TTC549 (cell line): Measurements from ENCODE around the gene SOCS3.

Source experiments
- FAIRE-seq: peaks from 2 replicates; lab custom pipeline; 2012; peaks lifted over from hg19 to GRCh38; lab: Jason Lieb, UNC

Gene SOCS3

GRCh38 chr17:78390241-78391050, 30.6 kb upstream of the SOCS3 start:
- FAIRE-seq, result no peak

DNA sequence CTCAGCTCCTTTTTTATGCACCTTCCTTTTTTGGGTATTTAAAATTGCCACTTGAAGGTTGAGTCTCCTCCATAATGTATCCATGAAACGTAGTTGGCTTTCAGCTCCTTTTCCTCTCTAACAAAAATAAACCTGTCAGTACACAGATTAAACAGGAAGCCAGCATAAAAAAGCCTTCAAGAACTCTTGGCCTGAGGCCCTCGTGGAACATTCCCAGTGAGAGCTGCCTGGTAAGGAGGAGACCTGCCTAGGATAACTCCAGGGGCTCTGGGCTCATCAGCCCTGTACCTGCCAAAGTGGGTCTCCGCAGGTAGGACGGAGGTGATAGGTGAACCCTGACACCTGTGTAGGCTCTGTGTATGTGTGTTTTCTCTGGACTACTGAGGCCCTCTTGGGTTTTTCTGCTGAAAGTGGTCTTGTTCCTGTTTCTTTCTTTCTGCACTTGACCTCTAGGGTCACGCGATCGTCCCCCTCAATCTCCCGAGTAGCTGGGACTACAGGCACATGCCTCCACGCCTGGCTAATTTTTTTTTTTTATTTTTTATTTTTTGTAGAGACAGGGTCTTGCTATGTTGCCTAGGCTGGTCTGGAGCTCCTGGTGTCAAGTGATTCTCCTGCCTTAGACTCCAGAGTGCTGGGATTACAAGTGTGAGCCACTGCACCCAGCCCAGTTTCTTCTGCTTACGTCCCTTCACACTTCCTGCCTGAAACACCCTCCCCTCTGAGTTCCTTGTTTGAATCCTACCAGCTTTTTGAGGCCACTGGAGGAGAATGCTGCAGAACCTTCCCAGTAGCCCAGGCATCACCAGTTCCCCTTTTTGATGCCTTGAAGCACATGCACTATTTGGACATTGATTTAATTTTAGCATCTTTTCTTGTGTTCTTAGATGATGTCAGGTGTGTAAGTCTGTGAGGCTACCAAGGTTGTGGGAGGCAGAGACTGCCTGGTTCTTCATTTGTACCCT, 28.4 kb upstream of the SOCS3 start:
- no peak for FAIRE-seq

DNA sequence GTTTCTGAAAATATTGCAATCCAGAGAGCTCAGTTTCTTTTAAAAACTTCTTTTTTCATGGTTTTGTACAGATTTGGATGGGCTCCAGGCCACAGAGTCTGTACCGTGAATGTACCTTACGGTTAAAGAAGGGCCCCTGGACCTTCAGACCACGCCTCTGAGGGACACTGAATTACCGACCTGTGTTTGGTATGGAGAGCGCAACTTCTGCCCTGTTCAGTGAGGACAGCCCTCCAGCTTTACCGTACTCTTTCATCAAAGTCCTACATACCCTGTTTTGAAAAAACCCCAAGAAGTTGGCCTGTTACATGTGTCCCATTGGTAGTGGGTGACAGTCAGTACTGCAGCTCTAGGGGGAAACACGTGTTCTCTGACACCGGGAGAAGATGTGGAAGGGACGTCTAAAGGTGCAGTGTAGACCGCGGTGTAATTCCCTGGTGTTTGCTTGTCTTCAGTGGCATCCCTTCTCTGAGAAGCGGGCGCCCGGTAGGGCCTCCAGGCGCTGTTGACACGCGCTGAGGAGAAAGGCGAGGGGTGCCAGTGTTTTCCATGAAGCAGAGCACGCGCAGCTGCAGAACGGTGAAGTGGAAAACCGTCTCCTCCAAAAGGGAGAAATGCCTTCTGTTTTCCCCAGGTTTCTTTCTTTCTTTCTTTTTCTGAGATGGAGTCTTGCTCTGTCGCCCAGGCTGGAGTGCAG, 24.8 kb upstream of the SOCS3 start:
- no peak for FAIRE-seq

DNA sequence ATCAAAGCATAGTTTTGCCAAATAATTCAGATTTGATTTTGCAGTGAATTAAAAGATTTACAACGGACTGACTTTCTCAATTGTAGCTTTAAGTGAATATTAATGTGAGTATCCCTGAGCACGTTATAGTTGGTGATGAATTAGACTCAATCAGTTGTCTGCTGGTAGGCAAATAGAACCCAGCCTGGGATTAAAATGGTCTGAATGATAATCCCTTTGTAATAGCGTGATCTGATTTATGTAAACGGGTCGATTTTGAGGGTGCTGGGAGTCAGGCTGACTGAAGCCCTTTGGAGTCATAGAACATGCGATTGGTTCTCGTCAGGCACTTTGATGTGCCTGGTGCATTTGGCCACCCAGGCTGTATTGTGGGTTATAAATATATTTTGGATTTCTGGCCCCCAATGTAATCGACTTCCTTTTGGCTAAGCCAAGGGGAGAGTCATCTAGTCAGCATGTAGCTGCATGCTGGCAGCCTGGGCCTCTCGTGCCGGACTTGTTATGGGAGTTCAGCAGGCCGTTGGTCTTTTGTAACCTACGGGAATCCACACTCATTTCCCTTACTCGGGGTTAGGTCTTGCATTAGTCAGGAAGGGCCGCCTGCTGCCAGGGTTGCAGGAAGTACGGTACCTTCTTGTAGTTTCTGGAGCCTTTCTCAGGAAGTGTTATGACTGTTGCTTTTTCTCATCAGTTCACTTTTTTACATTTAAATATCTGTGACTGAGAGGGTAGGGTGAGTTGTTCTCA, 24.0 kb upstream of the SOCS3 start:
- FAIRE-seq, result no peak

GRCh38 chr17:78381601-78382232, 21.8 kb upstream of the SOCS3 start:
- FAIRE-seq, result no peak

DNA sequence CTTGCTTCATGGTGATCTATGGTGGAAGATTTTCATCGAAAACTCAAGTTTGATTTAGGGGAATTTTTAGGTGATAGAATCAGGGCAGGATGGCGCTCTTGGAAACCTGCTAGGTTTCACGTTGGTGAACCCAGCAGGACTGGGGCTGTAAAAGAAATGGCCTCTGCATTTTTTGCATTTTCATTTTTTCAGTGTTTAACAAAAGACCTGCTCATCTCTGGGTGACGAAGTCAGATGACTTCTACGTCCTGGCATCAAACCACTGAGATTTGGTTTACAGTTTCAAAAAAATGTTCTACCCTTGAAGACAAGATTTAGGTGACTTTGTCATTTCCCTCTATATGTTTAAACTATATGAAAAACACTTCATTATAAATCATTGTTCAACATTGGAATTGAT, 20.5 kb upstream of the SOCS3 start:
- no peak for FAIRE-seq

DNA sequence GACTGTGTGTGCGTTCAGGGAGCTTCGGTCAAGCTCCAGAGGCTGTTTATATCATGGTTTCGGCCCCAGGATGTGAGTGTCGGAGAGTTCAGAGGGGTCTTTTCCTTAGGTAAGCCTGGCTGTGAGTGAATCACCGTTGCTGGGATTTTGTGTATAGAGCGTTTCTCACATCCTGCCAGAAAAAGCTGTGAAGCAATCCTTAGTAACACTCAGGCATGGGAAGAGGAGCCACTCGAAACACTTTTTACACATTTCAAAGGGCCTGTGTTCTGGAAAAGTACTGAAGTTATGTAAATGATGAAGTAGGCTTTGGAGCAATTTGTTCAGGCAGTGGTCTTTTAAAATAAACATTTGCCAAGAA, 19.2 kb upstream of the SOCS3 start:
- no peak for FAIRE-seq

DNA sequence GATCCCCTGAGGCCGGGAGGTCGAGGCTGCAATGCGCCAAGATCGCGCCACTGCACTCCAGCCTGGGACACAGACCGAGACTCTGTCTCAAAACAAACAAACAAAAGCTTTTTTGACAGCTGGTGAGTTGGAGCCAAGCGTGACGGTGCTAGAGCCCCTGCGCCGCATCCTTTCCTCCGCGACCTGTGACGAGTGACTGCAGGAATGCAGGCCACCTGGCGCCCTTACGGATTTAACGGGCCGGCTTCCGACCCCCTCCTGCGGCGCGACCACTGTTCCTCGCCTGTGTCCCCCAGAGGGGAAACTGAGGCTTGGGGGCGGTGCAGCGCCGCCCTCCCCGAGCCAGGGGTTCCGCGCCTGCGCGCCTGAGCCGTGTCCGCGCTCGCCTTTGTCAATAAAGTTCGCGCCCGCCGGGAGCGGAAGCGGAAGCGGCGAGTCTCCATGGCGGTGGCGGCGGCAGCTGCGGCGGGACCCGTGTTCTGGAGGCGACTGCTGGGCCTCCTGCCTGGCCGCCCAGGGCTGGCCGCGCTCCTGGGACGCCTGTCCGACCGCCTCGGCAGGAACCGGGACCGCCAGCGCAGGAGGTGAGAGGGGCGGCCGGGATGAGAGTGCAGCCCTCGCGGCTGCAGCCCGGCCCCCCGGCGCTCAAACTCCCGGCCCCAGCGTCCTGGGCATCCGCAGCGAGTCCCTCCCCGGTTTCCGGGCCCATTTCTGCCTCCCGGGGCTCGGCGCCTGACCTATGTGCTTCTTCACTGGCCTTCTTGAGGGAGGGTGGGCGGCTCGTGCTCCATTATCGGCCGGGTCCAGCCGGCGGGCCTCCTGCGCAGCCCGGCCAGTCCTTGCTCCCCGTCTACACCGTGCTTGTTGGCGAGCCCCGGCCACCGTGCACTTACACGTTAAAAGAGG, 18.6 kb upstream of the SOCS3 start, which contains the start of gene PGS1:
Gene PGS1 (plus strand): TSS at position 425 of the 906 bp plus-strand sequence. CDS start 17 bp downstream, at position 442.
- FAIRE-seq, result no peak

DNA sequence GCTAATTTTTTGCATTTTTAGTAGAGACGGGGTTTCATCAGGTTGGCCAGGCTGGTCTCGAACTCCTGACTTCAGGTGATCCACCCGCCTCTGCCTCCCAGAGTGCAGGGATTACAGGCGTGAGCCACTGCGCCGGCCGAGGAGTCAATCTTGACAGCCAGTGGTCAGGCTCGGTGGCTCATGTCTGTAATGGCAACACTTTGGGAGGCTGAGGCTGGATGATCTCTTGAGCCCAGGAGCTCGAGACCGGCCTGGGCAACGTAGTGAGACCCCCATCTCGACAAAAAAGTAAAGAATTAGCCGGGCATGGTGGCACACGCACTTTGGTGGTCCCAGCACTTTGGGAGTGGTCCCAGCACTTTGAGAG, 18.0 kb upstream of the SOCS3 start:
- no peak for FAIRE-seq

DNA sequence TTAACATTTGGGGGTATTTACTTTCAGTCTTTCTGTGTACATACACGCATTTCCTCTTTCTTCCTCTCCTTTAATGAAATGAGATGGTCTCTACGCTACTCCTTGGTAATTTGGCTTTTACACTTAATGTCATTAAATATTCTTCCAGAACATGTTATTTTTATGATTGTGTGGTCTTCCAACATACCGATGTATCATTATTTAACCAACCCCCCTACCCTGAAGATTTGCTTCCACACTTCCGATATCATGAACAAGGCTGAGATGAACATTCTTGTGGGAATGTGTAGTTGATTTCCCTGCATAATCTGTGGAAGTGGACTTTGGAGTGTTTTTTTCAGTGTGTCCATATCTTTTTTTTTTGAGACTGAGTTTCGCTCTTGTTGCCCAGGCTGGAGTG, 16.3 kb upstream of the SOCS3 start:
- FAIRE-seq, result no peak

GRCh38 chr17:78375401-78376151, 15.7 kb upstream of the SOCS3 start:
- FAIRE-seq, result no peak

GRCh38 chr17:78374631-78375274, 14.9 kb upstream of the SOCS3 start:
- FAIRE-seq, result no peak

DNA sequence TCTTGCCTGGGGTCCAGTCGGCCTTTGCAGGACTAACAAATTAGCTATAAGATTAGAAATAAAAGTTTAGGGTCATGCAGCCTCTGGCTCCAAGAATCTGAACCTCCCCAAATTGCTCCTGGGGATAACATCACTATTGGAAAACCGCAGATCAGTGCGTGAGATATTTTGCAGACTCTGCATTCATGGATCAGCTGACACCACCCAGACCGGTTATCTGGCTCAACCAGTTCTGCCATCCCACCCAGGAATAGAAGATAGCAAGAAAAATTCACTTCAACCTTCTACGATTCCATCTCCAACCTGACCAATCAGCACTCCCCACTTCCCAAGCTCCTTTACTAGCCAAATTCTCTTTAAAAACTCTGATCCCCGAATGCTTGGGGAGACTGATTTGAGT, 14.3 kb upstream of the SOCS3 start:
- no peak for FAIRE-seq

- no peak for FAIRE-seq
These were observed 13.0 kb upstream of the SOCS3 start for GRCh38 chr17:78372841-78373240.

DNA sequence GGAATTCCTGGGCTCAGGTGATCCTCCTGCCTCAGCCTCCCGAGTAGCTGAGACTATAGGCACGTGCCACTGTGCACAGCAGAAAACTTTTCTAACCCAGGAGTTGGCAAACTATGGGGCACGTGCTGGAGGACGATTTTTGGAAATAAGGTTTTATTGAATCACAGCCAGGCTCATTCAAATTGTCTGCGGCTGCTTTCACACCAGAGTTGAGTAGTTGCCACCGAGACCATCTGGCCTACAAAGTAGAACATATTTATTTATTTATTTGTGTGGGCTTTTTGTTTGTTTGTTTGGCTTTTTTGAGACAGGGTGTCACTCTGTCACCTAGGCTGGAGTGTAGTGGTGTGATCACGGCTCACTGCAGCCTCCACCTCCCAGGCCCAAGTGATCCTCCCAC, 11.2 kb upstream of the SOCS3 start:
- no peak for FAIRE-seq

DNA sequence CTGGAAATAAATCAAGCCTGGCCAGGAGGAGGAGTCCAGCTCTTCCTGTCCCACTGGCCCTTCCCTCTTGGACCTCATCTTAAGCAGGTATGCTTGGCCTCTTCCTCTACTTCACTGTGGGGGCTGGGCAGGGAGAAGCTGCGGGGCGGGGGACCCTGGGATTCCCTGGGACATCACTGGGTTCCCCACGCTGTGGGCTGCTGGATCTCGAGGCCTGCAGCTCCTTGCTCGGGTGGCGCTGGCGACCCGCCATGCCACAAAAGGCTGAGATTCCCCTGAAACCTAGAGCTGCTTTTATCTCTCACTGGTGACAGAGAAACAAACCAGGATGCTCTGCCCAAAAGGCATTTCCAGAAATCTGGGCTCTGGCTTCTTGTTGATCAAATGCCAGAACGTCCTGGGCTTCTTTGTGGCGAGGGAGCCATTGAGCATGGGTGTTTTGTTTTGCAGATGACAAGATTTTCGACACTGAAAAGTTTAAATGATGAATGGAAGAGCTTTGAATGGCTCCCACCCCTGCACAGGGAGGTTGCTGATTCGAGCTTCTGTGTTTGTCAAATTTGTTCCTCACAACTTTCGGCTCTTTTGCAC, 10.0 kb upstream of the SOCS3 start:
- FAIRE-seq, result no peak

GRCh38 chr17:78368854-78369495, 9.1 kb upstream of the SOCS3 start:
- FAIRE-seq, result no peak

DNA sequence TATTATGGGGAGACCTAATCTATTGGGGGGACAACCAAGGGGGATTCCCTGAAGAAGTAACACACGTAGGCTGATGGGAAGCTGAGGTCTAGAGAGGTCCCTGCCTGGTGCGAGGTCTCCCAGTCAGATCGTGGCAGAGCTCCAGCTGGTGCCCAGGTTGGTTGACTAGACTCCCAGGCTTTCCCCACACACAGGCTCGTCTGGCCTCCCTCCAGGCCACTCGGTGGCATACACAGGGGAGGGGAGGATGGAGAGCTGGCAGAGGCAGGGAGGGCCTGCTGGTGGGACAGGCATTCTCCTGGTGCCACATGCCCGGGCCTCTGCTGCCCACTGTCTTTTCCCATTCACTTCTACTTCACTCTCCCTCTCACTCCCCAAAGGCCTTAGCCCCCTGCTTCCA, 8.5 kb upstream of the SOCS3 start:
- no peak for FAIRE-seq
